DLD1 (cell line): ENCODE results near the gene KIAA1958.

Experiments used
- in situ Hi-C: cut with HindIII; loops from 2 replicates; pipeline ENCODE4 v1.10.0; 2017; ENCODE audit warnings: low sequenced_read_pairs

Gene KIAA1958

GRCh38 chr9:112553256-112553826, 66.7 kb downstream of the KIAA1958 start:
- in situ Hi-C loops = no loop called here

GRCh38 chr9:112554516-112554915, 67.9 kb downstream of the KIAA1958 start:
- in situ Hi-C loops = no loop called here

GRCh38 chr9:112555101-112555643, 68.5 kb downstream of the KIAA1958 start:
- in situ Hi-C loops = no loop called here

- in situ Hi-C loops = no loop called here
These were observed 69.3 kb downstream of the KIAA1958 start for GRCh38 chr9:112555844-112556482.

GRCh38 chr9:112556497-112557442, 70.1 kb downstream of the KIAA1958 start:
- in situ Hi-C loops = no loop called here

- in situ Hi-C loops = no loop called here
These were observed 71.8 kb downstream of the KIAA1958 start for GRCh38 chr9:112558476-112558875.

GRCh38 chr9:112558978-112559377, 72.4 kb downstream of the KIAA1958 start:
- in situ Hi-C loops = no loop called here

GRCh38 chr9:112559629-112560413, 73.2 kb downstream of the KIAA1958 start:
- in situ Hi-C loops = no loop called here

GRCh38 chr9:112562235-112562958, 75.8 kb downstream of the KIAA1958 start:
- in situ Hi-C loops = no loop called here

- in situ Hi-C loops = no loop called here
These were observed 82.6 kb downstream of the KIAA1958 start for GRCh38 chr9:112569186-112569585.

- in situ Hi-C loops = no loop called here
These were observed 84.1 kb downstream of the KIAA1958 start for GRCh38 chr9:112570671-112571167.

- in situ Hi-C loops = no loop called here
These were observed 85.2 kb downstream of the KIAA1958 start for GRCh38 chr9:112571624-112572355.

- in situ Hi-C loops = no loop called here
These were observed 85.8 kb downstream of the KIAA1958 start for GRCh38 chr9:112572416-112572815.

GRCh38 chr9:112574008-112574407, 87.4 kb downstream of the KIAA1958 start:
- in situ Hi-C loops = no loop called here

GRCh38 chr9:112575107-112575506, 88.5 kb downstream of the KIAA1958 start:
- in situ Hi-C loops = no loop called here

- in situ Hi-C loops = no loop called here
These were observed 95.0 kb downstream of the KIAA1958 start for GRCh38 chr9:112581469-112582176.

GRCh38 chr9:112582371-112583262, 96.0 kb downstream of the KIAA1958 start:
- in situ Hi-C loops = no loop called here
